ENCODE results near the gene RBM4B.
"Not testable (repeated sequence)": the region's sequence is repeated elsewhere in the genome, so short reads cannot be mapped to it uniquely, and the experiment has no call there.

RBM4B gene, protein sequence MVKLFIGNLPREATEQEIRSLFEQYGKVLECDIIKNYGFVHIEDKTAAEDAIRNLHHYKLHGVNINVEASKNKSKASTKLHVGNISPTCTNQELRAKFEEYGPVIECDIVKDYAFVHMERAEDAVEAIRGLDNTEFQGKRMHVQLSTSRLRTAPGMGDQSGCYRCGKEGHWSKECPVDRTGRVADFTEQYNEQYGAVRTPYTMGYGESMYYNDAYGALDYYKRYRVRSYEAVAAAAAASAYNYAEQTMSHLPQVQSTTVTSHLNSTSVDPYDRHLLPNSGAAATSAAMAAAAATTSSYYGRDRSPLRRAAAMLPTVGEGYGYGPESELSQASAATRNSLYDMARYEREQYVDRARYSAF

DNA sequence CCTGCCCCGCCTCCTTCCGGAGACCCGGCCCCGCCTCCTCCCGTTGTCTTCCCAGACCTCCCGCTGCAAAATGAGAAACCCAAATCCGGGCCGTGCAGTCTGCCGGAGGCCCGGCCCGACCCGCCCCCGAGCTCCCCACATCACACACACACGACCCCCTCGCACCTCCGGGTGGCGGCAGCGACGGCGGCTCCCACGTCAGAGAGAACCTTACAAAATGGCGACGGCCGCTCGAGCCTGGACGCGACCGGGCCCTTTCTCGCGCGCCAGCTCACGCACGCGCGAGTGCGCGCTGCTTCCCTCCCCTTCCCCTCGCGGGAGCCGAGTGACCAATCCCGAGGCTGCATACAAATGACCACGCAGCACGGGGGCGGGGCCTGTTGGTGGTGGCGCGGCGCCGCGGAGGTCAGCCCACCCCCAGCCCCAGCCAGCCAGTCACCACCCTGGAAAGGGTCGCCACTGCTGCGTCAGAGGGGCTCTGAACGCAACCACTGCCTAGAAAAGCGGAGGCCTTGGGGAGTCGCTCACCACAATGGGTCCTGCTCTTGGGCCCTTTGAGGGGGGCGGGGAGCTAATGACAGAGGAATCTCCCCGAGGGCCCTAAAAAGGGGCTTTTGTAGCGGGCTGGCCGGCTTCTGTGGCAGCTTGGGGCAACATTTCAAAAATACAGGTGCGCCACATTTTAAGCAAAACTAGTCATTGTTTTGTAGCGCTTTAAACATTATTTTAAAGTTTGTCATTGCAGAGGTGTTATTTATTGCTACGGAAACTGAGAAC is at the start of gene RBM4B:
Gene RBM4B (minus strand): TSS at position 289 of the 777 bp plus-strand sequence. CDS start 808 bp downstream, outside the sequence.
- Histone ChIP-seq H3K4me1 (peaks cover 54% of the 10 kb centered on the region), H3K4me2 (peak within 1 kb of the TSS; percentile 98), H3K9ac (peak within 1 kb of the TSS; percentile 86), H3K9me3 (peaks cover 8% of the 10 kb centered on the region; the same call in 1 of the 2 replicates), H3K27me3 (no peaks in the 10 kb centered on the region), H4K20me1 (peaks cover 42% of the 10 kb centered on the region), H3K27ac (peak within 1 kb of the TSS; percentile 91), H3K36me3 (peaks cover 16% of the 10 kb centered on the region; the same call in 1 of the 2 replicates), H3K4me3 (peak within 1 kb of the TSS; percentile 72)
- no peak for TF ChIP-seq Cebpa-rat (IDR thresholded peaks at IDR 0.05)

GRCh38 chr11:66725647-66726046 is 48.0 kb upstream of the RBM4B start:
- H3K9me3 ChIP-seq = no peaks in the 10 kb centered on the region
- peaks cover 17% of the 10 kb centered on the region for H3K36me3 ChIP-seq
- H3K27me3 ChIP-seq = no peaks in the 10 kb centered on the region; the same call in 1 of the 2 replicates
- TF ChIP-seq Cebpa-rat (IDR thresholded peaks at IDR 0.05) = no peak
- peak overlapping the region; percentile 92 for H3K4me2 ChIP-seq
- H3K4me3 ChIP-seq = no peak overlapping the region
- no peak overlapping the region for H3K27ac ChIP-seq
- H3K9ac ChIP-seq = no peak overlapping the region
- peaks cover 73% of the 10 kb centered on the region for H3K4me1 ChIP-seq
- H4K20me1 ChIP-seq = peaks cover 61% of the 10 kb centered on the region

DNA sequence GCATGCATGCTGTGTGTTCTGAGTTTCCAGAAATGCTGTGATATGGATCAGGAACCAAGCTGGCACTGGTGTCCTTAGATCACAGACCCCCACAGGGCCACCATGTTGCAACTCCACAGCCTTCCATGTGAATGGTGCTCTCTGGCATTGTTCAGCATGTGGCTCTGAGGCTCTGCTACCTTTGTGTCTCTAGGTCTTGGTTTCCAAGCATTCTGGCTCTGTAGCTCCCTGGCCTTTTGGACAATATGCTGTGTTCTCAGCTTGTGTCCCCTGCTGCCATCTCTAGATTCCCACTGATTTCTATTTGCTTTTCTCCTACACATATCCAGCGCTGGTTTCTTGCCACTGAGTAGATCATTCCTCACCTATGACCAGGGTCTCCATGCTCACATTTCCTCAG is 47.4 kb upstream of the RBM4B start:
- no peaks in the 10 kb centered on the region; the same call in 1 of the 2 replicates for H3K27me3 ChIP-seq
- H3K4me1 ChIP-seq = peaks cover 78% of the 10 kb centered on the region
- no peaks in the 10 kb centered on the region for H3K9me3 ChIP-seq
- no peak overlapping the region for H3K9ac ChIP-seq
- H3K4me3 ChIP-seq = no peak overlapping the region
- peaks cover 66% of the 10 kb centered on the region for H4K20me1 ChIP-seq
- peaks cover 22% of the 10 kb centered on the region for H3K36me3 ChIP-seq
- no peak overlapping the region for H3K27ac ChIP-seq
- TF ChIP-seq Cebpa-rat (IDR thresholded peaks at IDR 0.05) = no peak
- peak overlapping the region; percentile 92 for H3K4me2 ChIP-seq

DNA sequence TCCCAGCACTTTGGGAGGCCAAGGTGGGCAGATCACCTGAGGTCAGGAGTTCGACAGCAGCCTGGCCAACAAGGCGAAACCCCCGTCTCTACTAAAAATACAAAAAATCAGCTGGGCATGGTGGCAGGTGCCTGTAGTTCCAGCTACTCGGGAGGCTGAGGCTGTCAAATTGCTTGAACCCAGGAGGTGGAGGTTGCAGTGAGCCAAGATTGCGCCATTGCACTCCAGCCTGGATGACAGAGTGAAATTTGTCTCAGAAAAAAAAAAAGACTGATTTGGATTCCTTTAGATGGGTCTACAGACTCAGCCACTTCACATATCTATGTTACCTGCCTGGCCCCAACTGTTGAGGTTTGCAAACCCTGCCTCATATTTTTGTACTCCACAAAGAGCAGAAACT is 46.5 kb upstream of the RBM4B start:
- Histone ChIP-seq H3K4me1 (peaks cover 85% of the 10 kb centered on the region), H4K20me1 (peaks cover 76% of the 10 kb centered on the region), H3K36me3 (peaks cover 32% of the 10 kb centered on the region)
- H3K4me3 ChIP-seq, H3K4me2 ChIP-seq, H3K9me3 ChIP-seq, H3K27ac ChIP-seq, H3K27me3 ChIP-seq, H3K9ac ChIP-seq: not testable (repeated sequence)
- peak; percentile 10; the same call in 1 of the 2 replicates for TF ChIP-seq Cebpa-rat (IDR thresholded peaks at IDR 0.05)

GRCh38 chr11:66723693-66724092 is 46.0 kb upstream of the RBM4B start:
- no peak overlapping the region for H3K4me2 ChIP-seq
- no peaks in the 10 kb centered on the region; the same call in 1 of the 2 replicates for H3K27me3 ChIP-seq
- no peak overlapping the region for H3K27ac ChIP-seq
- peaks cover 81% of the 10 kb centered on the region for H3K4me1 ChIP-seq
- no peak overlapping the region for H3K9ac ChIP-seq
- TF ChIP-seq Cebpa-rat (IDR thresholded peaks at IDR 0.05) = no peak
- H4K20me1 ChIP-seq = peaks cover 81% of the 10 kb centered on the region
- H3K36me3 ChIP-seq = peaks cover 36% of the 10 kb centered on the region
- H3K4me3 ChIP-seq = no peak overlapping the region
- H3K9me3 ChIP-seq = no peaks in the 10 kb centered on the region

GRCh38 chr11:66722745-66723651 is 45.3 kb upstream of the RBM4B start:
- Histone ChIP-seq H3K36me3 (peaks cover 43% of the 10 kb centered on the region), H3K4me3 (no peak overlapping the region), H3K9me3 (no peaks in the 10 kb centered on the region), H3K4me1 (peaks cover 78% of the 10 kb centered on the region), H3K27ac (no peak overlapping the region), H3K4me2 (no peak overlapping the region; the same call in 1 of the 2 replicates), H4K20me1 (peaks cover 88% of the 10 kb centered on the region), H3K9ac (no peak overlapping the region), H3K27me3 (no peaks in the 10 kb centered on the region)
- no peak for TF ChIP-seq Cebpa-rat (IDR thresholded peaks at IDR 0.05)

DNA sequence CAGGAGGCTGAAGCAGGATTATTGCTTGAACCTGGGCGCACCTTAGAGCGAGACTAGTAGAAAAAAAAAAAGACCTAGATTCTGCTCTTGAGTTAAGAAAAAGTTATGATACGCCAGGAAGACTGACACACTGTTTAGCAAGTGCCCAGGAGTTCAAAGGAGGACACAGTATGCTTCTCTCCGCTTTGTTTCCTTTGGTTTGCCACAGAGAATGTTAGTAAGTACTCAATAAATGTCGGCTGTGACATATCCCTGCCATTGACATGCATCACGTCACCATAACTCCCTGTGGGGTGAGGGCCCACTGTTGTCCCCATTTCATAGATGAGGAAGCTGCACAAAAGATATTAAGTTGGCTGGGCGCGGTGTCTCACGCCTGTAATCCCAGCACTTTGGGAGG is 44.3 kb upstream of the RBM4B start:
- Histone ChIP-seq H3K9me3 (no peaks in the 10 kb centered on the region), H3K36me3 (peaks cover 54% of the 10 kb centered on the region), H3K4me3 (no peak overlapping the region), H3K27ac (peak overlapping the region; percentile 44; the same call in 1 of the 2 replicates), H3K27me3 (no peaks in the 10 kb centered on the region), H3K4me1 (peaks cover 75% of the 10 kb centered on the region), H3K4me2 (peak overlapping the region; percentile 81), H4K20me1 (peaks cover 98% of the 10 kb centered on the region), H3K9ac (0 out of 2 replicates have a peak overlapping the region, but pooled peaks have one; percentile 40)
- TF ChIP-seq Cebpa-rat (IDR thresholded peaks at IDR 0.05) = no peak

DNA sequence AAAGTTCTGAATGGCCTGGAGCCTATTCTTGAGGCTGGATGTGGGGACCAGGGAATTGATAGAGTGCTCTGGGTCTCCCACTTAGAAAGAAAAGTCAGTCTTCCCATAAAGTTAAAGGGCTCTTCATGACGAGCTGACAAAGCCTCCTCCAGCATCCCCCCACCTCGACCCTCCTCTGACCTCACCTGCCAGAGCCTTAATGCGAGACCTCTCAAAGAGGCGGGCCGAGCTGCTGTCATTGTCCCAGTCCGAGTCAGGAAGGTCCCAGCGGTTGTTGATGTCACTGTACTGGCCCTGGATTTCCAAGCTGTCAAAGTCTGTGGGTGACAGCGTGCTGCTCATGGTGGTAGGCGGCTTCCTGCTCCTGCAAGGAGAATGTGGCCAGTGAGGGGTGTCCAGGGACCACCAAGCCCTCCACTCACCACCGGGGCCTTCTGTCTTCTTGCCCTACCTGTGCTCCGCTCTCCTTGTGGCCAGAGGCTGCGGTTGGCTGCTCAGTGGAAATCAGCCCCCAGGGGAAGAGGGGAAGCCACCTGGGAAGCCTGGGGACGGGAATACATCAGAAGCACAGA is 43.3 kb upstream of the RBM4B start:
- Histone ChIP-seq H3K4me3 (no peak overlapping the region; the same call in 1 of the 2 replicates), H3K27me3 (no peaks in the 10 kb centered on the region), H3K4me1 (peaks cover 66% of the 10 kb centered on the region), H3K36me3 (peaks cover 61% of the 10 kb centered on the region), H3K27ac (peak overlapping the region; percentile 44; the same call in 1 of the 2 replicates), H3K9me3 (no peaks in the 10 kb centered on the region), H4K20me1 (peaks cover 100% of the 10 kb centered on the region), H3K9ac (peak overlapping the region; percentile 40; the same call in 1 of the 2 replicates), H3K4me2 (peak overlapping the region; percentile 81)
- TF ChIP-seq Cebpa-rat (IDR thresholded peaks at IDR 0.05) = no peak
